WERI-Rb-1 (cell line): ENCODE data around the gene SLCO1B1.

Experiments
- DNase-seq: peaks from one replicate; pipeline ENCODE4 v3.0.0-alpha.2; 2020
- H3K27ac ChIP-seq: fragments of 250-450 bp; sonication (Bioruptor Pico); 2 replicates; pipeline ENCODE4 v1.5.1; 2020; ENCODE audit warnings: mild to moderate bottlenecking, moderate library complexity
- H3K27me3 ChIP-seq: fragments of 250-450 bp; sonication (Bioruptor Pico); 2 replicates; pipeline ENCODE4 v1.5.1; 2021; ENCODE audit warnings: mild to moderate bottlenecking, low read depth, moderate library complexity; ENCODE audit not compliant: insufficient read depth, severe bottlenecking
- H3K36me3 ChIP-seq: fragments of 250-450 bp; sonication (Bioruptor Pico); 2 replicates; pipeline ENCODE4 v1.5.1; 2020; ENCODE audit warnings: mild to moderate bottlenecking, moderate library complexity
- H3K4me3 ChIP-seq: 2 replicates; pipeline ENCODE4 v1.5.1; 2011; ENCODE audit warnings: low read depth, mild to moderate bottlenecking, control low read depth, low read length
- H3K9me3 ChIP-seq: fragments of 250-450 bp; sonication (Bioruptor Pico); 2 replicates; pipeline ENCODE4 v1.5.1; 2021; ENCODE audit warnings: mild to moderate bottlenecking, moderate library complexity; ENCODE audit not compliant: severe bottlenecking
- CTCF ChIP-seq: IDR thresholded peaks from 2 replicates; pipeline ENCODE4 v1.5.1; 2011; ENCODE audit warnings: low read depth, mild to moderate bottlenecking, control low read depth, inconsistent platforms, low read length

Gene SLCO1B1

GRCh38 chr12:21155522-21156351 is 24.7 kb downstream of the SLCO1B1 start:
- no peak for DNase-seq
- Histone ChIP-seq H3K36me3 (no peaks in the 10 kb centered on the region), H3K27me3 (no peaks in the 10 kb centered on the region), H3K4me3 (no peak overlapping the region), H3K9me3 (no peaks in the 10 kb centered on the region), H3K27ac (no peak overlapping the region)
- no peak for TF ChIP-seq CTCF

- no peak for DNase-seq
- no peak for TF ChIP-seq CTCF
- Histone ChIP-seq H3K4me3 (no peak overlapping the region), H3K36me3 (no peaks in the 10 kb centered on the region), H3K27me3 (no peaks in the 10 kb centered on the region), H3K9me3 (no peaks in the 10 kb centered on the region), H3K27ac (no peak overlapping the region)
Observed at GRCh38 chr12:21165048-21165447, 34.1 kb downstream of the SLCO1B1 start.

GRCh38 chr12:21169878-21170472 is 39.0 kb downstream of the SLCO1B1 start:
- Histone ChIP-seq H3K36me3 (no peaks in the 10 kb centered on the region), H3K27me3 (no peaks in the 10 kb centered on the region), H3K27ac (no peak overlapping the region), H3K9me3 (no peaks in the 10 kb centered on the region), H3K4me3 (no peak overlapping the region)
- peak; percentile 53 for TF ChIP-seq CTCF
- peak; percentile 34 for DNase-seq

GRCh38 chr12:21172079-21172478 is 41.1 kb downstream of the SLCO1B1 start:
- Histone ChIP-seq H3K27ac (no peak overlapping the region), H3K27me3 (no peaks in the 10 kb centered on the region), H3K36me3 (no peaks in the 10 kb centered on the region), H3K9me3 (no peaks in the 10 kb centered on the region), H3K4me3 (no peak overlapping the region)
- no peak for DNase-seq
- no peak for TF ChIP-seq CTCF

GRCh38 chr12:21183721-21184275 is 52.8 kb downstream of the SLCO1B1 start:
- no peak for TF ChIP-seq CTCF
- Histone ChIP-seq H3K4me3 (no peak overlapping the region), H3K27me3 (no peaks in the 10 kb centered on the region), H3K36me3 (no peaks in the 10 kb centered on the region), H3K9me3 (no peaks in the 10 kb centered on the region), H3K27ac (no peak overlapping the region)
- DNase-seq = no peak
